Non-pigmented ciliary epithelial cell (primary cell): ENCODE results near the gene ATP1A3.

ENCODE experiments used
- DNase-seq: peaks from one replicate; pipeline ENCODE4 v3.0.0-alpha.2; 2010; ENCODE audit warnings: low read depth

Gene ATP1A3

GRCh38 chr19:41928754-41929535, 65.1 kb downstream of the ATP1A3 start:
- DNase-seq: no peak

- DNase-seq: no peak
These were observed 65.8 kb downstream of the ATP1A3 start, which contains the start of gene ERFL for GRCh38 chr19:41928221-41928683. Gene ERFL, minus strand, starts transcription at chr19:41928449. Its CDS starts 15,530 bp downstream, at chr19:41912919.

- no peak for DNase-seq
These were observed 66.4 kb downstream of the ATP1A3 start for GRCh38 chr19:41927497-41928192.

GRCh38 chr19:41926763-41927496, 67.1 kb downstream of the ATP1A3 start:
- no peak for DNase-seq

- DNase-seq: no peak
These were observed 67.8 kb downstream of the ATP1A3 start for GRCh38 chr19:41926028-41926762.

- DNase-seq: no peak
These were observed 68.6 kb downstream of the ATP1A3 start for GRCh38 chr19:41925208-41926003.

- no peak for DNase-seq
These were observed 69.6 kb downstream of the ATP1A3 start for GRCh38 chr19:41924151-41925145.

- no peak for DNase-seq
These were observed 70.8 kb downstream of the ATP1A3 start for GRCh38 chr19:41923045-41923788.

- no peak for DNase-seq
These were observed 71.4 kb downstream of the ATP1A3 start for GRCh38 chr19:41922585-41922984.

GRCh38 chr19:41921577-41922576, 72.2 kb downstream of the ATP1A3 start:
- DNase-seq: no peak

GRCh38 chr19:41920882-41921576, 73.0 kb downstream of the ATP1A3 start:
- no peak for DNase-seq

- no peak for DNase-seq
These were observed 73.9 kb downstream of the ATP1A3 start for GRCh38 chr19:41919948-41920712.

GRCh38 chr19:41918653-41919244, 75.3 kb downstream of the ATP1A3 start:
- DNase-seq: peak; percentile 9

- no peak for DNase-seq
These were observed 75.9 kb downstream of the ATP1A3 start for GRCh38 chr19:41918095-41918494.

- DNase-seq: no peak
These were observed 76.4 kb downstream of the ATP1A3 start for GRCh38 chr19:41917676-41918075.
